PFSK-1 (cell line): ENCODE measurements around the gene RNF14.

ENCODE experiments used
- FOXP2 ChIP-seq: optimal IDR thresholded peaks from 2 replicates; pipeline ENCODE3; 2011; ENCODE audit warnings: borderline replicate concordance, control low read depth, inconsistent platforms; ENCODE audit not compliant: insufficient read depth; ENCODE audit errors: extremely low read length, extremely low read depth
- POLR2AphosphoS5 ChIP-seq: IDR thresholded peaks from 2 replicates; pipeline ENCODE4 v1.6.1; 2012; ENCODE audit warnings: low read depth, mild to moderate bottlenecking, control low read depth, low read length, moderate library complexity
- SIN3A ChIP-seq: IDR thresholded peaks from 2 replicates; pipeline ENCODE4 v1.6.1; 2012; ENCODE audit warnings: mild to moderate bottlenecking, low read length, moderate library complexity, borderline replicate concordance; ENCODE audit not compliant: insufficient read depth
- TAF1 ChIP-seq: IDR thresholded peaks from 2 replicates; pipeline ENCODE4 v1.6.1; 2012; ENCODE audit warnings: low read length, control low read depth, borderline replicate concordance; ENCODE audit not compliant: insufficient read depth
- TF ChIP-seq, protein P1 (sequence below), 2 experiments: IDR thresholded peaks; 2 replicates each; pipeline versions ENCODE4 v1.6.1 to v1.8.0; 2011 to 2012; ENCODE audit warnings: low read depth in 2 of 2, low read length in 2 of 2, control low read depth in 1 of 2, inconsistent platforms in 1 of 2, mild to moderate bottlenecking in 1 of 2, moderate library complexity in 1 of 2; ENCODE audit not compliant: insufficient read depth in 1 of 2

Gene RNF14

DNA sequence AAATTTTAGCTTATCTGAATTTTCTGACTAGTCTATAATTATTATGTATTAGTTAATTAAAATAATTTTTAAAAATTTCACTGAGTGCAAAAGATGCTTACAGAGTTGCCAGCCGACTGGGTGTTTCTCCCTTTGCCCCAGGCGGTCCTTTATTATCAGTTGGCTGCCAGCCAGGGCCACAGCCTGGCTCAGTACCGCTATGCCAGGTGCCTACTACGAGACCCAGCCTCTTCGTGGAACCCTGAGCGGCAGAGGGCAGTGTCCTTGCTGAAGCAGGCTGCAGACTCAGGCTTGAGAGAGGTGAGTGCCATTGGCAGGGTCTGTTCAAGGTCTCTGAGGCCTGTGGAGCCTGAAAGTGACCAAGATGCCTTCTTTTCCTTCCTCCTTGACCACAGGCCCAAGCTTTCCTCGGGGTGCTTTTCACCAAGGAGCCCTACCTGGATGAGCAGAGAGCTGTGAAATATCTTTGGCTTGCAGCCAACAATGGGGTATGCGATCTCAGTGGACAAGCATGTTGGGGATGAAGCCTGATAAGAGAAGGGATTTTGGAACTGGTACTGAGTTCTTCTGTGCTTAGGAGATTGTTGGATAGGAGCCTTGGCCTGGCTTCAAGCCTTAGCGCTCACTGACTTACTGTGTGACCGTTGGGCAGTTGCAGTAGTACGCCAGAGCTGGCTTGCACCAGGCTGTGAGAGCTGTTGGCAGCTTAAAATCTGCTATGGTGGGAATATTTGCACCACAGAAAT lies 34.6 kb upstream of the RNF14 start:
- TF ChIP-seq FOXP2 (no peak), TAF1 (no peak), POLR2AphosphoS5 (no peak), SIN3A (no peak)
- TF ChIP-seq, protein P1, sequence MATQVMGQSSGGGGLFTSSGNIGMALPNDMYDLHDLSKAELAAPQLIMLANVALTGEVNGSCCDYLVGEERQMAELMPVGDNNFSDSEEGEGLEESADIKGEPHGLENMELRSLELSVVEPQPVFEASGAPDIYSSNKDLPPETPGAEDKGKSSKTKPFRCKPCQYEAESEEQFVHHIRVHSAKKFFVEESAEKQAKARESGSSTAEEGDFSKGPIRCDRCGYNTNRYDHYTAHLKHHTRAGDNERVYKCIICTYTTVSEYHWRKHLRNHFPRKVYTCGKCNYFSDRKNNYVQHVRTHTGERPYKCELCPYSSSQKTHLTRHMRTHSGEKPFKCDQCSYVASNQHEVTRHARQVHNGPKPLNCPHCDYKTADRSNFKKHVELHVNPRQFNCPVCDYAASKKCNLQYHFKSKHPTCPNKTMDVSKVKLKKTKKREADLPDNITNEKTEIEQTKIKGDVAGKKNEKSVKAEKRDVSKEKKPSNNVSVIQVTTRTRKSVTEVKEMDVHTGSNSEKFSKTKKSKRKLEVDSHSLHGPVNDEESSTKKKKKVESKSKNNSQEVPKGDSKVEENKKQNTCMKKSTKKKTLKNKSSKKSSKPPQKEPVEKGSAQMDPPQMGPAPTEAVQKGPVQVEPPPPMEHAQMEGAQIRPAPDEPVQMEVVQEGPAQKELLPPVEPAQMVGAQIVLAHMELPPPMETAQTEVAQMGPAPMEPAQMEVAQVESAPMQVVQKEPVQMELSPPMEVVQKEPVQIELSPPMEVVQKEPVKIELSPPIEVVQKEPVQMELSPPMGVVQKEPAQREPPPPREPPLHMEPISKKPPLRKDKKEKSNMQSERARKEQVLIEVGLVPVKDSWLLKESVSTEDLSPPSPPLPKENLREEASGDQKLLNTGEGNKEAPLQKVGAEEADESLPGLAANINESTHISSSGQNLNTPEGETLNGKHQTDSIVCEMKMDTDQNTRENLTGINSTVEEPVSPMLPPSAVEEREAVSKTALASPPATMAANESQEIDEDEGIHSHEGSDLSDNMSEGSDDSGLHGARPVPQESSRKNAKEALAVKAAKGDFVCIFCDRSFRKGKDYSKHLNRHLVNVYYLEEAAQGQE (IDR thresholded peaks at IDR 0.05; ENCODE audit: insufficient read depth in 1 of 2, low read depth in 2 of 2, low read length in 2 of 2) = no peak

DNA sequence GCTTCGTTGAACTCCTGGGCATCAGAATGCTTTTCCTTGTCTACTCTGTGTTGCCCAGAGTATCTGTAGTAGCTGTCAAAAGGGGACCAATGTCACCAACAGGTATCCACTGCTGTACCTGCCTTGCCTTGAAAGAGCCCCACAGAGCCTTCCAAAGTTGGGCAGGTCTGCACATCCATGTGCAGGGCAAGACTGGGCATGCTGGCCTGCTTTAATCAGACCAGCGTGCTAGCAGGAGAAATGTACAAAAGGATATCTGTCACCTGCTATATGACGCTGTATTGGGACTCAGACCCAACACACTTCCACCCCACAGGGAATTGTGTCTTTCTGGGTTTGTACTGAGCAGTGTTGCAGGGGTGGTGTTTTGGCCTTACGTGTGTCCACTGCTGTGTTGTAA lies 33.4 kb upstream of the RNF14 start:
- no peak for TF ChIP-seq POLR2AphosphoS5
- no peak for TF ChIP-seq FOXP2

DNA sequence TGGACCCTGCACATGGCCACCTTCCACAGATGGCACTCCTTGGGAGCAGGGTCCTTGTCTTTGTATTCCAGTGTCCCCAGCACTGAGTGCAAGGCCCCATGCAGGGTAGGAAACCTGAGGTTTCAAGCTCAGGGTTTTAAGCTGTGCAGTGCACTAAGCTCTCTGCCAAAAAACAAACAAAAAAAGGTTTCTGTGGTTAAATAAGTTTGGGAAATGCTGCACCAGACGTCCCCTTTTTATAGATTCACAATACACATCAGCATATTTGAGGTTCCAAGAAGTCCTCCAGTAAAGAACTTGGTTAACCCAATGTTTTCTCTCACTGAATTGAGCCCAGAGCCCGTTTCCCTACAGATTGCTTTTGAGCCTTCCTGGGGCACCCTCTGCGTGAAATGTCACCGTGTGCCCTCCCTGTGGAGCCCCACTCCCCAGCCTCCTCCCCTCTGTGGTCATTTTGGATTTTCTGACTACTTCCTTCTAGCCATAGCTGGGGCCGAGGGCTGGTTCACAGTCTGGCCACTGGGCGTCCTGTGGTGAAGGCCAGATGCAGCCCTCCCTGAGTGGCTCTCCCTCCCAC lies 28.1 kb upstream of the RNF14 start:
- TF ChIP-seq, protein P1 (IDR thresholded peaks at IDR 0.05; ENCODE audit: insufficient read depth in 1 of 2, low read depth in 2 of 2, low read length in 2 of 2) = no peak
- TF ChIP-seq FOXP2 (no peak), SIN3A (no peak), POLR2AphosphoS5 (no peak), TAF1 (no peak)

DNA sequence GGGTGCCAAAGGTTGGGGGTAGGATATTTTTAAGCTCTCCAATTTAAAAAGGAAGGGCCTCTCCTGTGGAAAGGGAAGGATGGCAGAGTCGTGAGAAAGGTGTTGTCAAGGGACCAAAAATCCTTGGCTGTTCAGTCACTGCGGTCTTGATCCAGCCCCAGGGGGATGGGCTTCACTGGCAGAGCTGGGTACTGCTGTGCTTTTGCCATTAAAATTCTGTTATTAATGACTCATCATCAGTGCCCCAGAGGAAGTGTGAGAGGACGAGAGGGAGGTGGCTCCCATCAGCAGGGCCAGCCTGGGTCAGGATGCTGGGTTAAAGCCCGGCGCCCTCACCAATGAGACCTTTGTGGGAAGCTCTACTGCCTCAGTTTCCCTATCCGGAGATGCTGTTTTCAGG lies 27.6 kb upstream of the RNF14 start:
- TF ChIP-seq FOXP2 = no peak

DNA sequence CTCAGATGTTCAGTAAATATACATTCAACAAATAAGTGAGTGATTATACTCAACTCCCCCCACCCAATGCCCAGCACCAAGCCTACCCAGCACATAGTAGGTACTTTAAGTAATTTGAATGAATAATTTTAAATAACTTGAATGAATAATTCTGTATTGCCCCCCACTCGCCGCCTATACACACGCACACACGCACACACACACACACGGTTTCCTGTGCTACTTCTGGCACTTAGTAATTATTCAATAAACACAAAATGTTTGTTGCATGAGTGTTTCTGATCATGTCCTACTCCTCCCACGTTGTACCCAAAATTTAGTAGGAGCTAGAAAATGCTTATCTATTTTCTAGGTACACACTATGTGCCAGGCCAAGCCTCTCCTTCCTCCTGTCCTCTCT lies 27.1 kb upstream of the RNF14 start:
- TF ChIP-seq POLR2AphosphoS5 (no peak), FOXP2 (no peak), TAF1 (no peak), SIN3A (no peak)
- TF ChIP-seq, protein P1 (IDR thresholded peaks at IDR 0.05; ENCODE audit: insufficient read depth in 1 of 2, low read depth in 2 of 2, low read length in 2 of 2) = no peak

DNA sequence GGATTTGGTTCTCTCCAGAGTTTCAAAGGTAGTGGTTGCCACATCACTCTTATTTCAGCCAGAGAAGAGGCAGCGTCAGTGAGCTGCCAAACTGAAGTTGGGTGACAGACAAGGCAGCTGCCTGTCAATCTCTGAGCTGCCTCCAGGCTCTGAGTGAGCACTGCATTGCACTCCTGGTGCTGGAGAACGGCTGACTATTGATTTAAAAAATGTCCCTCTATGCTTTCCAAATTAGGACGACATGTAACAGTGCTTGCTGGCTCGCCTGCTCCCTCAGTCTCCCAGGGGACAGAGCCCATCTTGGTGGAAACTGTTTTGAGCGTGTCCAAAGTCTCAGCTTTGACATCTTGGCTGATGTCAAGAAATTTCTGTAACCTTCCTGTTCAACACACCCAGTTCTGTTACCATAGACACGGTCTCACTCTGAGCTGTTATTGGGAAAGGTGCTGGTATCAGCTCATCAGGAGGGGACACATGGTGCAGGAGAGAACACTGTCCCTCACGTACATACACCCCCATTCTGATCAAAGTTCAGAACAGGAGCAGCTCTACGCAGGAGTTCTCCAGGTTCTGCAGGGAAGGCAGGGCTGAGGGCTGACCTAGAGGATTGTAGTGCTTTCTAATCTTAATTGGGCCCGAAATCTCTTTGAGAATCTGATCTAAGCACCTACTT lies 26.6 kb upstream of the RNF14 start:
- TF ChIP-seq SIN3A (no peak), POLR2AphosphoS5 (no peak), FOXP2 (no peak), TAF1 (no peak)
- TF ChIP-seq, protein P1 (IDR thresholded peaks at IDR 0.05; ENCODE audit: insufficient read depth in 1 of 2, low read depth in 2 of 2, low read length in 2 of 2) = no peak
